Measurements from ENCODE around the gene TMBIM1. TPM values are rescaled to one million over a fixed set of nuclear protein-coding genes. Genes with fewer than 3 reads are reported as not detected.

Gene TMBIM1
- total RNA-seq, 1 donor from 2014 or later = 113 TPM

DNA sequence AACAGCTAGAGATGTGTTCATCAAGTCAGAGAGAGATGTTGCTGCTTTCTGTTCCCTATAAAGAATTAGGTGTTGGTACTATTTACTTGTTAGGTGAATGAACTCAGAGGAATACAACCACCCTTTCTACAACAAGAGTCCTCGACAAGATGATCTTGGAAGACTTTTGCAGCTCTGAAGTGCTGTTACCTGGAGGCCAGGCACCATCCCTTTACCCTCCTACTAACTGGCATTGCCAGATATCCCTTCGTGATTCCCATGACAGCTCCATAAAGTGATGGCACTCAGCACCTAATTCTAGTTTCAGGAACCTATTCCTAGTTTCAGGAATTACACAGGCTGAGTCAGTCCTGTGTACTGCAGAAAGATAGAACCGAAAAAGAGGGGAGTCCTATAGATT, 65.4 kb downstream of the TMBIM1 start:
- DNase-seq (ENCODE audit: extremely low read depth, low read depth, low spot score) = no peak

Other genes starting within 250 kb of the TMBIM1 start
- gene RUFY4, start 223.2 kb downstream of the TMBIM1 start, total RNA-seq = not detected in 2 replicates
- gene CXCR2, start 166.5 kb downstream of the TMBIM1 start, total RNA-seq = not detected in 2 replicates
- not detected in 2 replicates for gene CXCR1, start 125.5 kb downstream of the TMBIM1 start, total RNA-seq
- gene ARPC2, start 75.3 kb downstream of the TMBIM1 start, total RNA-seq = 530 and 644 TPM in 2 replicates
- 0.35 and 0.39 TPM in 2 replicates for gene GPBAR1, start 31.5 kb downstream of the TMBIM1 start, total RNA-seq
- gene AAMP, start 22.4 kb downstream of the TMBIM1 start, total RNA-seq = 97.7 and 120 TPM in 2 replicates
- gene PNKD, start 22.0 kb downstream of the TMBIM1 start, total RNA-seq = 32.6 and 41.8 TPM in 2 replicates
- gene CATIP, start 64.4 kb upstream of the TMBIM1 start, total RNA-seq = not detected in 2 replicates
- gene SLC11A1, start 89.8 kb upstream of the TMBIM1 start, total RNA-seq = 0.05 TPM in 1 of 2 replicates, not detected in the other
- 58.7 and 72.6 TPM in 2 replicates for gene CTDSP1, start 107.4 kb upstream of the TMBIM1 start, total RNA-seq
- not detected in 2 replicates for gene VIL1, start 126.6 kb upstream of the TMBIM1 start, total RNA-seq